Ishikawa (cell line): Measurements from ENCODE around the gene MAT2B.

ENCODE experiments used
- CEBPB ChIP-seq: IDR thresholded peaks from 2 replicates; pipeline ENCODE4 v1.6.1; 2012
- CREB1 ChIP-seq: IDR thresholded peaks from 2 replicates; pipeline ENCODE4 v1.6.1; 2012; ENCODE audit warnings: low read depth
- EGR1 ChIP-seq: IDR thresholded peaks from 2 replicates; pipeline ENCODE4 v1.6.1; 2012
- EP300 ChIP-seq: IDR thresholded peaks from 2 replicates; pipeline ENCODE4 v1.6.1; 2012; ENCODE audit warnings: borderline replicate concordance
- FOXM1 ChIP-seq: IDR thresholded peaks from 2 replicates; pipeline ENCODE4 v1.6.1; 2012; ENCODE audit warnings: low read depth, borderline replicate concordance
- MAX ChIP-seq: IDR thresholded peaks from 2 replicates; pipeline ENCODE4 v1.6.1; 2012
- NFIC ChIP-seq: IDR thresholded peaks from 2 replicates; pipeline ENCODE4 v1.6.1; 2012
- RAD21 ChIP-seq: IDR thresholded peaks from 2 replicates; pipeline ENCODE4 v1.6.1; 2012; ENCODE audit warnings: low read depth
- REST ChIP-seq: IDR thresholded peaks from 2 replicates; pipeline ENCODE4 v1.6.1; 2012; ENCODE audit warnings: low read depth, mild to moderate bottlenecking
- TAF1 ChIP-seq: IDR thresholded peaks from 2 replicates; pipeline ENCODE4 v1.6.1; 2012; ENCODE audit warnings: low read depth, mild to moderate bottlenecking
- TCF12 ChIP-seq: IDR thresholded peaks from 2 replicates; pipeline ENCODE4 v1.6.1; 2012; ENCODE audit warnings: low read depth
- TEAD4 ChIP-seq: IDR thresholded peaks from 2 replicates; pipeline ENCODE4 v1.6.1; 2012
- USF1 ChIP-seq: IDR thresholded peaks from 2 replicates; pipeline ENCODE4 v1.6.1; 2012
- YY1 ChIP-seq: IDR thresholded peaks from 2 replicates; pipeline ENCODE4 v1.6.1; 2012; ENCODE audit warnings: low read depth
- ZBTB7A ChIP-seq: IDR thresholded peaks from 2 replicates; pipeline ENCODE4 v1.6.1; 2012; ENCODE audit warnings: low read depth

The MAT2B gene

GRCh38 chr5:163565931-163566608 lies 60.7 kb downstream of the MAT2B start:
- no peak for TF ChIP-seq CREB1
- TF ChIP-seq TEAD4 = no peak
- TF ChIP-seq EGR1 = no peak
- TF ChIP-seq YY1 = no peak
- TF ChIP-seq ZBTB7A = no peak
- no peak for TF ChIP-seq USF1
- TF ChIP-seq TAF1 = no peak
- no peak for TF ChIP-seq REST
- no peak for TF ChIP-seq EP300
- no peak for TF ChIP-seq RAD21
- no peak for TF ChIP-seq MAX
- no peak for TF ChIP-seq CEBPB
- no peak for TF ChIP-seq TCF12
- no peak for TF ChIP-seq NFIC
- TF ChIP-seq FOXM1 = no peak

GRCh38 chr5:163566678-163567077 lies 61.3 kb downstream of the MAT2B start:
- no peak for TF ChIP-seq CREB1
- TF ChIP-seq ZBTB7A = no peak
- no peak for TF ChIP-seq YY1

GRCh38 chr5:163567811-163568210 lies 62.4 kb downstream of the MAT2B start:
- TF ChIP-seq NFIC = no peak
- no peak for TF ChIP-seq FOXM1
- TF ChIP-seq TCF12 = no peak
- no peak for TF ChIP-seq TAF1
- TF ChIP-seq REST = no peak
- no peak for TF ChIP-seq EP300
- TF ChIP-seq TEAD4 = no peak
- no peak for TF ChIP-seq CREB1
- TF ChIP-seq CEBPB = no peak
- no peak for TF ChIP-seq EGR1
- TF ChIP-seq MAX = no peak
- no peak for TF ChIP-seq USF1
- no peak for TF ChIP-seq YY1
- no peak for TF ChIP-seq RAD21
- no peak for TF ChIP-seq ZBTB7A
